Esophagus squamous epithelium (tissue), 5 donors: ENCODE measurements around the gene STEEP1. TPM values are rescaled to one million over a fixed set of nuclear protein-coding genes. Genes with fewer than 3 reads are reported as not detected.
A peak's percentile ranks its signal among the peaks of the same experiment; 100 is the strongest.

Experiments
- DNase-seq: peaks from one replicate; lab custom pipeline; 2025; lab: John Stamatoyannopoulos, UW
- H3K27ac ChIP-seq, 4 donors: fragments of 200-600 bp; sonication (generic); one replicate each; pipeline ENCODE4 v1.5.1; 2016 to 2019; ENCODE audit warnings: mild to moderate bottlenecking in 1 of 4
- H3K27me3 ChIP-seq, 4 donors: fragments of 200-600 bp; sonication (generic); 1 replicate in 3 of 4; 2 replicates in 1 of 4; pipeline versions ENCODE4 v1.5.1 to v1.6.0; 2017 to 2021; ENCODE audit warnings: antibody characterized with exemption in 1 of 4
- H3K36me3 ChIP-seq, 3 donors: fragments of 200-600 bp; sonication (generic); one replicate each; pipeline ENCODE4 v1.5.1; 2016 to 2019
- H3K4me1 ChIP-seq, 3 donors: fragments of 200-600 bp; sonication (generic); one replicate each; pipeline ENCODE4 v1.5.1; 2017 to 2019
- H3K4me3 ChIP-seq, 4 donors: fragments of 200-600 bp; sonication (generic); 1 replicate in 3 of 4; 2 replicates in 1 of 4; pipeline ENCODE4 v1.5.1; 2016 to 2019; ENCODE audit warnings: mild to moderate bottlenecking in 2 of 4, moderate library complexity in 1 of 4
- H3K9me3 ChIP-seq, 3 donors: fragments of 200-600 bp; sonication (generic); one replicate each; pipeline ENCODE4 v1.5.1; 2016 to 2019
- POLR2A ChIP-seq, 4 donors: fragments of 450-650 bp; IDR thresholded peaks; one replicate each; pipeline ENCODE4 v1.6.1; 2017; ENCODE audit warnings: antibody characterized with exemption in 4 of 4, mild to moderate bottlenecking in 4 of 4, moderate library complexity in 3 of 4
- WGBS, 2 donors: methylation state at CpG; one replicate each; pipeline ENCODE4 v1.1.5; 2018; 5-methylcytosine and 5-hydroxymethylcytosine counted together
- intact Hi-C: fragments of 100-400 bp; cut with DNase I; formaldehyde crosslinking; loops from one replicate; pipeline ENCODE4 v1.15.0; 2022
- total RNA-seq, 4 donors: library from RNA; depleted of rRNA; stranded (reverse); fragments of >200 nt; gene quantifications; one replicate each; pipeline ENCODE4 v1.1.0, GENCODE V29; 2016
- TF ChIP-seq, protein P1 (sequence below), 6 experiments: fragments of 450-650 bp in 4 of 6; fragments of 200-600 bp in 2 of 6; sonication (generic) in 2 of 6; IDR thresholded peaks; one replicate each; pipeline ENCODE4 v1.5.1; 2016 to 2019; ENCODE audit warnings: antibody characterized with exemption in 6 of 6, mild to moderate bottlenecking in 4 of 6, moderate library complexity in 4 of 6
- donor health status: DM: yes; HTN: yes; CAD: no.

Gene STEEP1
- total RNA-seq, 4 donors from 2014 or later = 14.8 to 31.1 (median 17.2) TPM

- Histone ChIP-seq H3K4me3 (peak overlapping the region; percentile 68 to 83 (median 75)), H3K9me3 (no peaks in the 10 kb centered on the region), H3K36me3 (no peaks in the 10 kb centered on the region), H3K27ac (peak overlapping the region; percentile 93 to 97 (median 96)), H3K4me1 (peaks cover 0 to 23% (median 7%) of the 10 kb centered on the region in 3 donors), H3K27me3 (no peaks in the 10 kb centered on the region)
- intact Hi-C loops = no loop called here
- WGBS, 2 donors = 57 to 62% methylated on average over 3 of the region's 3 CpGs
- DNase-seq = no peak
- TF ChIP-seq, protein P1, sequence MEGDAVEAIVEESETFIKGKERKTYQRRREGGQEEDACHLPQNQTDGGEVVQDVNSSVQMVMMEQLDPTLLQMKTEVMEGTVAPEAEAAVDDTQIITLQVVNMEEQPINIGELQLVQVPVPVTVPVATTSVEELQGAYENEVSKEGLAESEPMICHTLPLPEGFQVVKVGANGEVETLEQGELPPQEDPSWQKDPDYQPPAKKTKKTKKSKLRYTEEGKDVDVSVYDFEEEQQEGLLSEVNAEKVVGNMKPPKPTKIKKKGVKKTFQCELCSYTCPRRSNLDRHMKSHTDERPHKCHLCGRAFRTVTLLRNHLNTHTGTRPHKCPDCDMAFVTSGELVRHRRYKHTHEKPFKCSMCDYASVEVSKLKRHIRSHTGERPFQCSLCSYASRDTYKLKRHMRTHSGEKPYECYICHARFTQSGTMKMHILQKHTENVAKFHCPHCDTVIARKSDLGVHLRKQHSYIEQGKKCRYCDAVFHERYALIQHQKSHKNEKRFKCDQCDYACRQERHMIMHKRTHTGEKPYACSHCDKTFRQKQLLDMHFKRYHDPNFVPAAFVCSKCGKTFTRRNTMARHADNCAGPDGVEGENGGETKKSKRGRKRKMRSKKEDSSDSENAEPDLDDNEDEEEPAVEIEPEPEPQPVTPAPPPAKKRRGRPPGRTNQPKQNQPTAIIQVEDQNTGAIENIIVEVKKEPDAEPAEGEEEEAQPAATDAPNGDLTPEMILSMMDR (IDR thresholded peaks at IDR 0.05) = no peak
- TF ChIP-seq POLR2A (IDR thresholded peaks at IDR 0.05) = no peak
Observed at GRCh38 chrX:119573222-119573621, 8.0 kb upstream of the STEEP1 start.

- DNase-seq = no peak
- WGBS, 2 donors = 79 to 87% methylated on average over 6 of the region's 6 CpGs
- H3K4me1 ChIP-seq = peaks cover 0 to 11% (median 2%) of the 10 kb centered on the region in 3 donors
- no peak overlapping the region for H3K4me3 ChIP-seq
- intact Hi-C loops = no loop called here
- no peak overlapping the region for H3K27ac ChIP-seq
- H3K36me3 ChIP-seq = no peaks in the 10 kb centered on the region
- H3K9me3 ChIP-seq = no peaks in the 10 kb centered on the region
- TF ChIP-seq, protein P1 (IDR thresholded peaks at IDR 0.05) = no peak
- no peak for TF ChIP-seq POLR2A (IDR thresholded peaks at IDR 0.05)
- no peaks in the 10 kb centered on the region for H3K27me3 ChIP-seq
Observed at GRCh38 chrX:119570351-119570835, 5.2 kb upstream of the STEEP1 start.

DNA sequence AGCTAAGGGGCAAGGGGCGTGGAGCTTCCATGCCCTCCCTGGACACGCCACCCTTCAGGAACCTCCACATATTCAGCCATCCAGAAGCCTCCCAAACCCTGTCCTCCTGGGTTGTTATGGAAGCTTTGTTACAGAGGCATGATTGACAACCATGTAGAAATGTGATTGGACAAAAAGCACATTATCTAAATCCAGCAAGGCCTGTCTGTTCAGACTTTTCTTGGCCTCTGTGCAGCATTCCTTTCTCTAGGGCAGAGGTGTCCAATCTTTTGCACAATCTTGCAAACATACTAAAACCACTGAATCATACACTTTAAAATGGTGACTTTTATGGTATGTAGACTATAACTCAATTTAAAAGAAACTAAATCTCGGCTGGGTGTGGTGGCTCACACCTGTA is 12.7 kb downstream of the STEEP1 start:
- 89% methylated on average over 3 of the region's 3 CpGs; no CpG with 5 or more reads in 1 of the 2 donors for WGBS, 2 donors
- H3K9me3 ChIP-seq = no peaks in the 10 kb centered on the region
- intact Hi-C loops = no loop called here
- no peaks in the 10 kb centered on the region for H3K27me3 ChIP-seq
- TF ChIP-seq, protein P1 (IDR thresholded peaks at IDR 0.05) = no peak
- TF ChIP-seq POLR2A (IDR thresholded peaks at IDR 0.05) = no peak
- no peak for DNase-seq
- peaks cover 0 to 3% (median 0%) of the 10 kb centered on the region in 3 donors for H3K4me1 ChIP-seq
- H3K36me3 ChIP-seq = peaks cover 0 to 14% (median 0%) of the 10 kb centered on the region in 3 donors
- no peak overlapping the region for H3K4me3 ChIP-seq
- H3K27ac ChIP-seq = no peak overlapping the region

- DNase-seq = no peak
- Histone ChIP-seq H3K4me3 (no peak overlapping the region), H3K36me3 (no peaks in the 10 kb centered on the region), H3K4me1 (peaks cover 0 to 3% (median 0%) of the 10 kb centered on the region in 3 donors), H3K27me3 (no peaks in the 10 kb centered on the region), H3K27ac (no peak overlapping the region), H3K9me3 (no peaks in the 10 kb centered on the region)
- TF ChIP-seq, protein P1 (IDR thresholded peaks at IDR 0.05) = no peak
- no peak for TF ChIP-seq POLR2A (IDR thresholded peaks at IDR 0.05)
- intact Hi-C loops = no loop called here
- WGBS, 2 donors = 19 to 51% methylated on average over 2 to 6 of the region's 7 CpGs
Observed at GRCh38 chrX:119549327-119550016, 15.7 kb downstream of the STEEP1 start.

DNA sequence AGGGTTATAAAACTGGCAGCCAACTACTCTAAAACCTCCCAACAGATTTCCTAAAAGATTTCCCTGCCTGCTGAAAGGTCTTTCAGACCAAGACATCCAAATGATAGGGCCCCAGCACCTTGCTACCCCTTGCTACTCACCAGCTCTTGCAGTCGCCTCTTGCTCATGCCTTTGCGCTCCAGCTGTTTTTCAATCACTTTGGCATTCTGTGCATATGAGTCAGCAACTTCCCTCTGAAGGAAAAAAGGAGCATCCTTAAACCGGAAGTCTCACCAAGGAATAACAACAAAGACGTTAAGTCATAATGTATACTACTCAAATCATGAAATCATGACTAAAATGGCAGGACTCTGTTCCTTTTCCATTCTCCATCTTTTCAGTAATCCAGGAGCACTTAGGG is 24.0 kb downstream of the STEEP1 start:
- TF ChIP-seq POLR2A (IDR thresholded peaks at IDR 0.05) = no peak
- TF ChIP-seq, protein P1 (IDR thresholded peaks at IDR 0.05) = no peak
- intact Hi-C loops = no loop called here
- Histone ChIP-seq H3K36me3 (peaks cover 0 to 39% (median 0%) of the 10 kb centered on the region in 3 donors), H3K9me3 (no peaks in the 10 kb centered on the region), H3K4me1 (no peaks in the 10 kb centered on the region), H3K4me3 (no peak overlapping the region), H3K27ac (no peak overlapping the region), H3K27me3 (no peaks in the 10 kb centered on the region)
- no peak for DNase-seq
- WGBS, 2 donors = 59 to 70% methylated on average over 3 to 4 of the region's 4 CpGs
